HG03571 (cell line): Measurements from ENCODE around the gene ETS2.

Experiments
- ATAC-seq: cut with Tn5 transposase; IDR thresholded peaks from one replicate; pipeline ENCODE4 v1.9.1; 2021; ENCODE audit not compliant: unreplicated experiment

The ETS2 gene

DNA sequence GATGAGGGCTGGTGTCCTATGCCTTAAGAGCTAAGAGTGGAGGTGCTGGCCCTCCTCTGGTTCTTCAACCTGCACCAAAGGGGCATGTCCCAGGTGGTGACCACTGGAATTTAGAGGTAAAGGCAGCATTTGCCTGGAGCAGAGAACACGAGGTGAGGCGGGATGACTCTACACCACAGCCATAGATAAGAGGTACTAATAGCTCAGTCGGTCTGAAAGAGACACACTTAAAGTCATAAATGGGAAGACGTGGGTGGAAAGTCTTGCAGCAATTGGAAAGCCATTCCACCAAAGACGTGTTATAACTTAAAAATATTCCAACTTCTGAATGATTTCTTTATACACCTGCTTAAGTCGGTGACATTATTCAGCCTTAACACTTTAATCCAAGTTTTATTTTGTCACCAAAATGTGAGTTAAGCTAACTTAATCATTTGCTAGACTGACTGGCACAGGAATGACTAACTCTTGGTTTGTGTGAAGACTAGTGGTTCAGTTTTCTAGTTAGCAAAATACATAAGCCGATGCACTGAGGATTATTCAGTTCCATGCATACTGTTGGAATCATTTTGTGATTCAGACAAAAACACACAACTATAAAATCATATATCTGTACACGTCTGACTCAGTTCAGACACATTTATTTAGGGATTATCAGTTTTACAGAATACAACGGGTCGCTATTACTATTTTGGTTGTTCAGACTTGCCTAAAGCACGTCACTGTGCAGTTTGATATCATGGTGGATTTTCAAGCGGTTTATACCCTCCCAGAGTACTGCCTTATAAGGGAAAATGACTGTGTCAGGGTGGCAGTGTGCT lies 4.6 kb upstream of the ETS2 start:
- ATAC-seq = no peak

DNA sequence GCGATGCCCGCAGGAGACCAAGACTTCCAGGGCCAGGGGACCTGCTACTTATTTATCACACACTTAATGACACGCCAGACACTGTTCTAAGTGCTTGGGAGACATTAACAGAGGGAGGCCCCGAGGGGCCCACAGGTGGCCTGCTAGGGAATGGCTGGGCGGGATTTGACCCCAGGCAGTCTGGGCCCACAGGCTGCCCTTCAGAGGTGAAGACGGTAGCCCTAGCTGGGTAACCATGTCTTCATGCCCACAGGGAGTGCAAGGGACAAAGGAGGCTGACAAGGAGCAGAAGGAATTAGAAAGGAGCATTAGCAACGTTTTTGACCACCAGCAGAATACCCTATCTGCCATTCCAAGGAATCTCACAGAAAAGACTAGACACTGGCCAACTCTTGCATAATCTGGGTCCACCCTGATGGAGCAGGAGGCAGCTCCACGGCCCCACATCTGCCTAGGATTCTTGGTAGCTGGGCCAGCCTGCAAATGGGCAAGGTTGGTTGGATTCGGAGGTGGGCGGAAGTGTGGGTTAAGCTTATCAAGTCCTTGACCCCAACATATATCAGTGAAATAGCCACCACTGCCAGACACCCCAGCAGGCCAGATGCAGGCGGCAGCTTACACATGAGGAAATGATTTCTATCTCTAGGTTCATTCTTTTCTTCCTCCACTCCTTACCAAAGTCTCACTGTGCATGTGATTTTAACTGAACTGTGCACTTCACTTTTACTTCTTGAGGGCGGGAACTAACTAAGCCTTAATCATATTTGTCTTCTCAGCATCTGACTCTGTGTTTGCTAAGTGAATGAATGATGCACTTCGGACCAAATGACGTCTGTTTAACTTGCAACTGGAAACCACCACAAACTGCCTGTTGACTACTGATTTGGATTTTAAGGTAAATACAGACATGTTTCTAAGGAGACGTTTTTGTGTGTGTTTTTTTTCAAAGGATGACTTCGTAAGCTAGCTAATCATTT lies 3.4 kb upstream of the ETS2 start:
- no peak for ATAC-seq

DNA sequence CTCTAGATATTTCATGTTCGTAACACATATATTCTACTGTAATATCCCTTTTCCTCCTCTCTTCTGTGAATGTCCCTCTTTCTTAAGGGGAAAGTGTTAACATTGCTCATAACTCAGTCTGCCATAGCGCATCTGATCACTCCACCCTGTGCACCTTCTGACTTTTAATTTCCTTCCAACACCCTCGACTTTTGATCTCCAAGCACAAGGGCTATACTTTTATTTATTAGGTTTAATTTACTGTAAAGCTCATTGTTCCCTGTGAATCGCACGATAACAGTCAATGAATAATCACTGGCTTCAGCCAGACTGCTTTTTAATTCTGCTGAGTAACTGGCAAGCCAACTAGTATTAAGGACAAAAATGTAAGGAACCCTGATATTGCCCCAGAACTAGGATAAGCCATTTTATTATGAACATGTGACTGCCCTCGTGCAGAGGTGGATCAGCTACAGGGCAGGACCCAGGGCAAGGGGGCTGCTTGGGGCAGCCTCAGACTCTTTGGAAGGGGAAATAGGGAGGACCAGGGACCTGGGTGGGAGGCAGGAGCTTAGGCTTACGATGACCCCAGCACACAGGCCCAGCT lies 2.6 kb upstream of the ETS2 start:
- ATAC-seq = no peak

DNA sequence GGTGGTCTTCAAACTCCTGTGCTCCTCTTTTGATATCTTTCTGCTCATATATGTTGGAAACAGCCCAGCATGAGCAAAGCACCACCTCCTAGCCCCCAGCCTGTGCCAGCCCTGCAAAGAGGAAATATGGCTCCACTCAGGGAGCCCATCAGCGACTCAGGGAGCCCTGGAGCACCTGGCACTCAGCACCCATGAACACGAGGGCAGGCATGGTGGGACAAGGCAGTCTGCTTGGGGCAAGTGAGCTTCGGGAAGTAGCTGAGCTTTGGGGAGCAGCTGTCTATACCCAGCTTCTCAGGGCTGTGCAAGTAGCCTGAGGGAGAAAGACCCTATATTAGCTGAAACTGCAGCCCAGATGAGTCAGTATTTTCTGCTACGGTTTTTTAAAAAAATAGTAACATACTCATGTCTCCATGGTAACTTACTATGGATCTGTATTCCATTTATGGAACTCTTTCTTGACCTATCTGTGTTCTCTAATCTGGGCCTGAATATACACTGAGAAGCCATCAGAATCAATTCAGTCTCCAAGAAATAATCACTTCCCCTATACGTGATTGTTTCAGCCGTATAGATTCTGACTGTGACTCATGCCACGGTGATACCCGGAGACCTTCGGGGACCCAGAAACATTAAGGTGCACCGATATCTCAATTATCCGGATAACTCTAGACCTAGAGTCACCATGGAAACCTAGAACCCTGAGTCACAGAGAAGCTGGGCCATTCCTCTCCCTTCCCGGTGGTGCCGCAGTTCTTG lies 1.5 kb upstream of the ETS2 start:
- no peak for ATAC-seq

DNA sequence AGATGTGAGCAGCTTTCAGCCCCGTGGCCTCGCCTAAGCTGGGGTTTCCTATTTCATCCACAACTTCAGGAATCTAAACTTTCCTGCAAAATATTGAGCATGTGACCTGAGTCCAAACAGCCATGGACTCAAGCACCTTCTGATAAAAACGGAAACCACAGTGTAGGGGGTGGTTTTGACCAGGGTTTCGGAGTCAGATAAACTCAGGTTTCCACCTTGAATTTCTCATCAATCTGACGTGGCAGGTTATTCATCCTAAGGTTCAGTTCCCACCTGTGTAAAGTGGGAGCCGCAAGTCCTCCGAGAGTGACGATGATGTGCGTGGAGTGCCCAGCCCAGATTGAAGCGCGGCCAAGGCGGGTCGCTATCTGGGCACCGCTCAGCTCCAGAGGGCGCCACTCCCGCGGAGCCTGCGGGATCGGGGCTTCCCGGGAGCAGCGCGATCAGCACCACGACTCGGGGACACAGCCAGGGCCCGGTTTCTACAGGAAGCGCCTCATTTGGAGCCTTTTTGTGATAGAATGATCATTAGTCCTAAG lies 871 bp upstream of the ETS2 start:
- peak; percentile 17 for ATAC-seq

DNA sequence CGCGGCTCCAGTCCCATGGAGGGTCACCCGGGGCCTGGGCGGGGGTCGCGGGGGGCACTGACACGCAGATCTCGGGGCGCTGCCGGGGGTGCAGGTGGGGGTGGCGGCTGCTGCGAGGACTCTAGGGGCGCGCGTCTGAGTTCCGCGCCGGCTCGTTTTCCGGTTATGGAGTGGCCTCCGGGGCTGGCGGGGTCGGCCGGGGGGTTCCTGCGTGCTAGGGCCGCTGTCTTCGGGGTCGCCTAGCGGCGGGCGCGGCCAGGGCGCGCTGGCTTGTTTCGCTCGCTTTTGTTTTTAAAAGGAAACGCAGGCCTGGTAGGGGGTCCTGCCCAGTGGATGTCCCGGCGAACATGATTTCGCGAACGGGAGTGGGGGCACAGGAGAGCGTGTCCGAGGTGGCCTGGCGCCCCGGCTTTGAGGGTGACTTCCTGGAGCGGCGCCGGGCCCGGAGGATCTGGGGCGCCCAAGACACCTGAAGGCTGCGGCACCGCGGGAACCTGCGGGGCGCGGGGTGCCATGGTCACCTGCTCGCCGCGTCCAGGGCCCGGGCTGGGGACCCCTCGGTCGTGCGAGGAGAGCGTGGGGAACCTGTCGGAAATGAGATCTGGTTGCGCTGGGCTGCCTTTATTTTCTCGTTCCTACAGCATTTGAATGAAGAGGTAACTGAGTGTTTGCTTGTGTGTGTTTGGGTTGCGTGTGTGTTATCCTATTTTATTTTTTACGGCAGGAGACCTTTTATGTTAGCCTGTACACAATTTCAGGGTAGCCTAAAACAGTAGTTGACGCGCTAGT lies 618 bp downstream of the ETS2 start:
- ATAC-seq = peak; percentile 33

DNA sequence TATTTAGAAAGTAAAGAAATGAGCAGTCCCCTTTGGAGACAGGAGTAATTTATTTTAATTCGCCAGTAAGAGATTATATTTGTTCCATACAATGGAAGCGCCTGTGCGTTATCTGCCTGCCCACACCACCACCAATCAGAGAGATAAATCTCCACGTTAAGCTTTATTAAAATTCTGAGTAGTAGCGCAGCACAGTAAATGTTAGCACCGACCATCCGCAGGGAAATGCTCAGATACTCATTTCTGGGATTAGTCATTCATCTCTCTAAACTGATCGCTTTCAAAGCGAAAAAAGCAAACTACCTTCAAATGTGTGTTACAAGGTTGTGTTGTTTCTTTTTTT lies 1.2 kb downstream of the ETS2 start:
- no peak for ATAC-seq

DNA sequence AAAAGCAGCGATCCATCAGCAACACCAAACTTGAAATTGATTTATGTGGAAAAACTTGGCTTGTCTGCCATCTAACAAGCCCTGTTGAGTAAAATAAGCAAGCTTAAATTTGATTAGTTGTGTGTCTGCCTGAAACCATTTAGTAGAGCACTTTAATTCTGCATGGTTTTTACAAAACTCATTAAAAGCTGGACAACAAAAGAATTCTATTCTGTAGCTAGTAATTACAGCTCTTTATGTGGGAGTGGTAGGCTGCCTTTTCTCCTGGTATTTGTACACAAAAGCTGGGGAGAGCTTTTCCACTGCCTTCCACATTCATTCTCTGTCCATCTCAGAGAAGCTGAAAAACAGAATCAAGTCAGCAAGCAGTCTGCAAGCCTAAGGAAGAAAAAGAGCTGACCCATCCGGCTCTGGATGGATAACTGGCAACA lies 1.7 kb downstream of the ETS2 start:
- no peak for ATAC-seq

DNA sequence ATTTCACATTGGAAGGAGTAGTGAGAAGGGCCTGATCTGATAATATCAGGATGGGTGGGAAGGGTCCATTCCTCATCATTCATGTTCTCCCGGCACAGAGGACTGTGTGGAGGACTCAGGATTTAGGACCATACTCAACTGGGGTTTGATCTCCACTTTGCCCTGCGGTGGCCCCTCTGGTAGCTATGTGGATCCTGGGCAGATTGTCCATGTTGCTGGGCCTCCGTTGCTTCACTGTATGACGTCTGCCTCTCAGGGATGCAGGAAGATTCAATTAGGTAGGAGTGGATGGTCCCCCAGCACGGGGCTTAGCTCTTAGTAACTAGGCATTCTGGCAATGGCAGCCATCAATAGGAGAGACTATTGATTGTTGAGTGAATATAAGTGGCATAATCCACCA lies 2.3 kb downstream of the ETS2 start:
- ATAC-seq = no peak

DNA sequence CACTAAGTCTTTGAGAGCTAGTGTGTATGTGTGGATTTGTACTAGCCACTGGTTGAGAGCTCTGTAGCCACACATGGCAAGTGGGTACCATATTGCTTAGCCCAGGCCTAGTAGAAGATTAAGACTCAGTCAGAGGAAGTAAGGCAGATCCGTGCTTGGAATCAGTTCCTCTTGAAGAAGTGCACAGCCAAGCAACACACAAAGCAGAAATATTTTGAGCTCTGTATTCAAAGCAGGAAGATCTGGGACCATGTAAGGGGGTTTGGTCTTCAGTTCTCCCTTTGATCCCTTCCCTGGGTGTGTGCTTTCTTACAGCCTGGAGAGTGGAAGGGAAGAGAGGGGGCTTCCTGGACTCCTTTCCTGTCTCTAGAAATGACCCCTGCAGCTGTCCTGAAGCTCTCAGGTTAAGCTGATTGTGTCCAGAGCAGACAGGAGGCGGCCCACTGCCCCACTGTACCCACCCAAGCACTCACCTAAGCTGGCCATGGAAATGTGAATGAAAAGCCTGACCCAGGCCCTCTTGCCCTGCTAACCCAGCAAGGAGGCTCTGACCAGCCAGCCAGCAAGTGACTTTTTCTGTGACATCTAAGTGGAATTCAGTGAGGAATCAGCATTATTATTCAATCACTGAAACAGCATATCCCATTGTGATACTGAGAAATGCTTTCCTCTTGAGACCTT lies 3.6 kb downstream of the ETS2 start:
- ATAC-seq = no peak

DNA sequence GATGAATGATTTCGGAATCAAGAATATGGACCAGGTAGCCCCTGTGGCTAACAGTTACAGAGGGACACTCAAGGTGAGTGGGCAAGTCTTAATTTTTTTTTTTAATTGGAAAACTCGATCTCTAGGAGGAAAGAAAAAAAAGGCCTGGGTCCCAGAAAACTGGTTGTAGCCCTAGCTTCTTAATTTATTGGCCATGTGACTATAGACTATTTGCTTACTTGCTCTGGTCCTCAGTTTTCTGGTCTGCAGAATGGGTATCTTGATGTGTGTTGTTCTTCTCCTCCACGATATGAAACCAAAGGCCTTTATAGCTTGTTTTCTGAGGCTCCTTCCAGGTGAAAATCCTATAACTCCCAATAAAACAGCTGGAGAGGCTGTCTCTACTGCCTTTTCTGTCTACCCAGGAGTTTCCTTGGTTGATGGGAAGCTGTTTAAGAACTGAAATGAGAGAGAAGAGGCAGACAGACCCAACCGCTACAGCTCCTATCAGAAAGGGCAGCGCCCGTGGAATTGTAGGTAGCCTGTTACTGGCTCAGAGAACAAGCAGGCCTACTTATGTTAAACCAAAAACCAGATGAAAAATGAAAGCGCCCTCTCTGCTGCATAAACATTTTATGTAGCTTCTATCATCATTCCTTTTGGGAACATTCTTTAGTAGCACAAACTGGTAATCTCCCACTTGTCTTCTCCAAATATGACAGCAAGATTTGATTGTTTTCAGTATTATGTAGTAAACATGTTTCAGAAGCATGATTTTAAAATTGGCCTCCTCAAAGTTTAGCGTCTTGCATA lies 4.5 kb downstream of the ETS2 start:
- no peak for ATAC-seq

DNA sequence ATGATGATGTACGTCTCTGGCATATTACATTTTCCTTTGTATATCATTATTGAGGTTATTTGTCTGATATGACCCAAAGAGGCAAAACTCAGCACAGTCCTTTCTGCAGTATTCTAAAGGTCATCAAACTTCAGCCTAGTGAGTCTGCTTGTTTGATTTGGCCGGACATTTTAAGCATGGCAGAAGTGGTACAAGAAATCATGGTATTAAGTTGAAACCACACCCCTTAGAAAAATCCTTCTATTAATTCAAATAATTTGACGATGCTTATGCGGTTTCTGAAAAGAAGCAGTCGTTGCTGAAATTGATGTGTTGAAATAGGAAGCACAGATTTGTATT lies 5.1 kb downstream of the ETS2 start:
- no peak for ATAC-seq

DNA sequence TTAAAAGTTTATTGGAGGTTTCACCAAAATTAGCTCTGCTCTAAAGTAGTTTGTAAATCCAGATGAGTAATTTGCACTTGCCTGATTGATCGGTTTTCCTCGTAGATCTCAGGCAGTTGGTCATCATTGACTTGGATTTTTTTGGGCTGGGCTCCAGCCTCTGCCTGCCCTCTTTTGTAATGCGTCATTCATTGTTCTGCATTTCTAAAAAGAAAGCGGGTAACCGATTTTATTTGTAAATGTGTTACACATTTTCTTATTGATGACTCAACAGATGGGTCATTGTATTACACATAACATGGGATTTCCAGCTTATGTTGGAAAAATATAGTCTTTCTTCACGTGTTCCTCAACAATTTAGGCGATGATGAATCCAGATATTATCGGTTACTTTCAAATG lies 5.5 kb downstream of the ETS2 start:
- ATAC-seq = no peak

DNA sequence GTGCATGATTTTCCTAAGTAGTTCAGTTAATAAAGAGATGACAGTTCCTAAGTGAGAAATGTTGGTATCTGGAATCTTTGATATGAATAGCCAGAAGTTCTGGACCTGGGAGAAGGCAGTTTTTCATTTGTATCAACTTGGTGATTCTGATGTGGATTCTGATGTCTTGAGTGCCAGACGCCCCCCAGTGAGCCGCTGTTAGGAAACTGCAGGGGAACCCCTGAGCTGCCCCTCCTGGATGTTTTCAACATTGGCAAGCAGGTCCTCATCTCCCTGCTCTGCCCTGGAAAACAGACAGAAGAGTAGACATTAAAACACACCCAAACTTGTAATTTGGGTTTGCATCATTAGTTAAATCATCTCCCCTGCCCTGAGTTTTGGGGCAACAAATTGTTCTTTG lies 7.4 kb downstream of the ETS2 start:
- ATAC-seq = no peak

DNA sequence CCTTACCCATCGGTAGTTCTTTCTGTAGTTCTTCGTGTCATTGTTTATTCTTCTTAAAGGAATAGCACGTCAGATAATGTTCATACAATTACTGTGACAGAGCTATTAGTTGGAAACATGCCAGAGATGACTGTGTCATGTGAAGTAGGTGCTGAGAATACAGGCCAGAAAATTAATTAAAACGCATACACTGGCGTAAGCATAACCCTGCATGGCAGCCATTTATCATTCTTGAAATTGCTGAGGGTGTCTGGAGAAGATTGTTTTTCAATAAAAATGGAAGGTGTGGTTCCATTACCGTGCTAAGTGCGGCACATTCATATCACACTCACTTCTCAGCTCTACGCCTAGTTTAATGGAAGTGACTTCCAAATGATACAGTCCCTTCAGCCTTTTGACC lies 7.8 kb downstream of the ETS2 start:
- ATAC-seq = no peak

DNA sequence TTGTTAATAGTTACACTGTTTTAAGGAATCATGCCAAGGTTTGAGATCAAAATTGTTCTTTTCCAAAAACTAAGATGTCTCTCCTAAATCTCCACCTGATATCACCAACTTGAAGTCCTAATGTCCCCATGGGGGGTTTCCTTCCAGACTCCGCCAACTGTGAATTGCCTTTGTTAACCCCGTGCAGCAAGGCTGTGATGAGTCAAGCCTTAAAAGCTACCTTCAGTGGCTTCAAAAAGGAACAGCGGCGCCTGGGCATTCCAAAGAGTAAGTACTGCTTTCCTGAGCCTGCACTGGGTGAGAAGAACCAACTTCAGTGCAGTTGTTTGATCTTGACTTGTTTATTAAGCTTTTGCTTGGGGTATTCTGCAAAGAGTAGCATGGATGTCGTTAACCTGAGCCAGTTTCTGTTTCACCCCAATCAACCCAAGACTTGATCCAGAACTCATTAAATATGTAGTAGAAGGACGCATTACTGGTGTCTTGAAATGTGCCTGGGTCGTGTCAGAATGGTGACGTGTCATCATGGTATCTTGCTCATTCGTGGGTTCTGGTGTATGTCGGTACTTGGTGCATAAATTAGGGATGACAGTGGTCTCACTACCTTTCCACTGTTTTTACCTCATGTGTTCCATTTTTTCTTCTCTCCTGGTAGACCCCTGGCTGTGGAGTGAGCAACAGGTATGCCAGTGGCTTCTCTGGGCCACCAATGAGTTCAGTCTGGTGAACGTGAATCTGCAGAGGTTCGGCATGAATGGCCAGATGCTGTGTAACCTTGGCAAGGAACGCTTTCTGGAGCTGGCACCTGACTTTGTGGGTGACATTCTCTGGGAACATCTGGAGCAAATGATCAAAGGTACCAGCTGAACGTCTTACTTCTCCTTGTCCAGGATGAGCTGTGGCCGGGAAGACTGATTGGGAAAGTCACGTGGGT lies 8.7 kb downstream of the ETS2 start:
- no peak for ATAC-seq

DNA sequence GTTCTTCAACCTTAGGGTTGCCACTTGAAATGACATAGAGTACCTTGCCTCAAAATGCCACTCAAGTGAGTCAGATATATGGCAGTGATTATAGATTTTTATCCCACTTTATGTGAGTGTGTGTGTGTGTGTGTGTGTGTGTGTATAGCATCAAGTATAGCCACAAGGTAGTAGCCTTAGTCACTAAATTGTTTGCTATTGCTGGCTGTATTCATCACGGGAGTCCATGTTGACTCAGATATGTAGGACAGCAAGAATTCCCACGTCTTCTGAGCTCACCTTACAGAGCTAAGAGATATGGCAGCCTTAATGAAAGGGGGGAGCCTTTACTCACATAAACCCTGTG lies 9.3 kb downstream of the ETS2 start:
- no peak for ATAC-seq
